Prostate gland (tissue), 2 donors: ENCODE measurements around the gene APLF.
"Not testable (repeated sequence)": the region's sequence is repeated elsewhere in the genome, so short reads cannot be mapped to it uniquely, and the experiment has no call there.

Experiments used
- CTCF ChIP-seq, 4 experiments: fragments of 200-600 bp in 2 of 4; fragments of 450-650 bp in 2 of 4; sonication (generic) in 2 of 4; IDR thresholded peaks; 1 replicate in 3 of 4; 2 replicates in 1 of 4; pipeline ENCODE4 v1.5.1; 2016 to 2019; ENCODE audit warnings: antibody characterized with exemption in 4 of 4, mild to moderate bottlenecking in 2 of 4, moderate library complexity in 2 of 4
- POLR2A ChIP-seq: fragments of 450-650 bp; IDR thresholded peaks from one replicate; pipeline ENCODE4 v1.6.1; 2016; ENCODE audit warnings: antibody characterized with exemption, mild to moderate bottlenecking

GRCh38 chr2:68555425-68556206 is 88.2 kb downstream of the APLF start:
- TF ChIP-seq CTCF (IDR thresholded peaks at IDR 0.05); POLR2A: not testable (repeated sequence)
